OCI-LY3 (cell line): ENCODE data around the gene HNRNPF.

ENCODE experiments used
- H2AFZ ChIP-seq: fragments of 200-600, 300-600 bp; shearing (Covaris generic); 2 replicates; pipeline ENCODE4 v1.6.0; 2014; ENCODE audit warnings: antibody characterized with exemption, low read depth, low read length
- H3K27ac ChIP-seq: fragments of 200-600, 300-600 bp; sonication (generic); 2 replicates; pipeline ENCODE4 v1.5.1; 2014; ENCODE audit warnings: mild to moderate bottlenecking, low read length, moderate library complexity, mixed read lengths
- H3K27me3 ChIP-seq: fragments of 200-600, 300-600 bp; sonication (generic); 2 replicates; pipeline ENCODE4 v1.6.1; 2014; ENCODE audit warnings: low read depth, low read length, mixed read lengths
- H3K36me3 ChIP-seq: fragments of 200-600, 300-600 bp; sonication (generic); replicated peaks from 2 replicates; pipeline ENCODE3; 2014; ENCODE audit warnings: low read depth, low read length, mixed read lengths
- H3K4me1 ChIP-seq: fragments of 300-600, 200-600 bp; sonication (generic); 2 replicates; pipeline ENCODE4 v1.6.1; 2014; ENCODE audit warnings: low read length, mixed read lengths
- H3K4me2 ChIP-seq: fragments of 200-600, 300-600 bp; sonication (generic); 2 replicates; pipeline ENCODE4 v1.6.1; 2014; ENCODE audit warnings: low read length, mixed read lengths
- H3K4me3 ChIP-seq: fragments of 300-600, 200-600 bp; sonication (generic); 2 replicates; pipeline ENCODE4 v1.5.1; 2014; ENCODE audit warnings: antibody characterized with exemption, mild to moderate bottlenecking, low read length, moderate library complexity
- H3K79me2 ChIP-seq: fragments of 300-600, 200-600 bp; shearing (Covaris generic); 2 replicates; pipeline ENCODE4 v1.6.1; 2014; ENCODE audit warnings: mild to moderate bottlenecking, low read length, mixed read lengths
- H3K9ac ChIP-seq: fragments of 300-600, 200-600 bp; shearing (Covaris generic); 2 replicates; pipeline ENCODE4 v1.6.0; 2014; ENCODE audit warnings: mild to moderate bottlenecking, low read length, moderate library complexity
- H3K9me3 ChIP-seq: fragments of 200-600, 300-600 bp; shearing (Covaris generic); 2 replicates; pipeline ENCODE4 v1.6.1; 2014; ENCODE audit warnings: low read length, mixed read lengths; ENCODE audit not compliant: insufficient read depth
- H4K20me1 ChIP-seq: fragments of 200-600, 300-600 bp; sonication (generic); 2 replicates; pipeline ENCODE4 v1.6.1; 2016; ENCODE audit warnings: low read length, mixed read lengths; ENCODE audit not compliant: insufficient read depth
- EZH2phosphoT487 ChIP-seq: fragments of 200-600 bp; shearing (Covaris generic); IDR thresholded peaks from 2 replicates; pipeline ENCODE4 v1.6.1; 2018; ENCODE audit warnings: antibody characterized with exemption, mixed run types, low read depth
- TF ChIP-seq, protein P1 (sequence below): fragments of 200-600, 300-600 bp; sonication (generic); IDR thresholded peaks from 2 replicates; pipeline ENCODE4 v1.5.1; 2014; ENCODE audit warnings: antibody characterized with exemption, low read length, low read depth

HNRNPF gene

DNA sequence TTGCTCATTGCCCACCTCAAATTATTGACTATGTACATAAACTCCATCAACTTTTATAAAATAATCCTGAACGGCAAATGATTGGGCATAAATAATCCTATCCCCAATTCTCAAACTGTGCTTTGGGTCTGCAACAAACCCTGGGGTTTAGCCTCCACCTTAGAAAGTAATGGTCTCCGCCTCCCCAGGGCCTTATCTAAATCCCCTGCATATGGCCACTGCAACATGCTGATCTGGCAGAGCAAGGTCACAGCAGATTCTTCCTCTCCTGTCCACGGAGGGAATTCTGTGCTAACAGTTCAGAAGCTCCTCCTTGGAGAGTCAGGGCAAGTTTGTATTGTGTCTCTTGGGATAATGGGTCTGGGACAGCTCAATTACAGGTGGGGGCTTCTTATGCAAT, 19.1 kb downstream of the HNRNPF start:
- no peak for TF ChIP-seq EZH2phosphoT487
- TF ChIP-seq, protein P1, sequence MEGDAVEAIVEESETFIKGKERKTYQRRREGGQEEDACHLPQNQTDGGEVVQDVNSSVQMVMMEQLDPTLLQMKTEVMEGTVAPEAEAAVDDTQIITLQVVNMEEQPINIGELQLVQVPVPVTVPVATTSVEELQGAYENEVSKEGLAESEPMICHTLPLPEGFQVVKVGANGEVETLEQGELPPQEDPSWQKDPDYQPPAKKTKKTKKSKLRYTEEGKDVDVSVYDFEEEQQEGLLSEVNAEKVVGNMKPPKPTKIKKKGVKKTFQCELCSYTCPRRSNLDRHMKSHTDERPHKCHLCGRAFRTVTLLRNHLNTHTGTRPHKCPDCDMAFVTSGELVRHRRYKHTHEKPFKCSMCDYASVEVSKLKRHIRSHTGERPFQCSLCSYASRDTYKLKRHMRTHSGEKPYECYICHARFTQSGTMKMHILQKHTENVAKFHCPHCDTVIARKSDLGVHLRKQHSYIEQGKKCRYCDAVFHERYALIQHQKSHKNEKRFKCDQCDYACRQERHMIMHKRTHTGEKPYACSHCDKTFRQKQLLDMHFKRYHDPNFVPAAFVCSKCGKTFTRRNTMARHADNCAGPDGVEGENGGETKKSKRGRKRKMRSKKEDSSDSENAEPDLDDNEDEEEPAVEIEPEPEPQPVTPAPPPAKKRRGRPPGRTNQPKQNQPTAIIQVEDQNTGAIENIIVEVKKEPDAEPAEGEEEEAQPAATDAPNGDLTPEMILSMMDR: no peak
- Histone ChIP-seq H3K4me2 (no peak overlapping the region), H3K79me2 (peaks cover 69% of the 10 kb centered on the region)

DNA sequence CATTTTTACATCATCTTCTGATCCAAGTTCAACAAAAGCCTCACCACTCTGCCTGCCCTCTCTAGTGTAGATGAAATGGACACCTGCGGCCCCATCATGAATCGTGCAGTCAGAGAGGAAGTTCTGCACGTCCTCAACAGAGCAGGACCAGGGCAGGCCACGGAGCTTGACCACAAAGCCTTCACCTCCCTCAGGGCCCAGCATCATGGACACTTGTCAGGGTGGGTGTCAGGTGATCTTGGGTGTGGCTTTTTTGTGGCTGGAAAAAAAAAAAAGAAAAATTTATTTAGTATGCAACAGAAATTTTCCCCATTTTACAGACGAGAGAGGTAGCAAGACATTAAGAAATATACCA, 21.3 kb downstream of the HNRNPF start:
- TF ChIP-seq EZH2phosphoT487: no peak
- TF ChIP-seq, protein P1: no peak
- Histone ChIP-seq H3K36me3 (peaks cover 54% of the 10 kb centered on the region), H3K4me2 (no peak overlapping the region), H3K27me3 (no peaks in the 10 kb centered on the region), H3K27ac (no peak overlapping the region), H2AFZ (no peak overlapping the region), H4K20me1 (peaks cover 64% of the 10 kb centered on the region), H3K9ac (no peak overlapping the region), H3K79me2 (peaks cover 47% of the 10 kb centered on the region), H3K4me1 (no peaks in the 10 kb centered on the region), H3K4me3 (no peak overlapping the region), H3K9me3 (no peaks in the 10 kb centered on the region)

More for the DNA sequence above, 19.1 kb downstream of the HNRNPF start:
- H2AFZ ChIP-seq: no peak overlapping the region
- H3K27me3 ChIP-seq: no peaks in the 10 kb centered on the region
- H3K9ac ChIP-seq: no peak overlapping the region
- H3K4me3 ChIP-seq: no peak overlapping the region
- peaks cover 10% of the 10 kb centered on the region for H3K4me1 ChIP-seq
- no peak overlapping the region for H3K27ac ChIP-seq
- peaks cover 78% of the 10 kb centered on the region for H4K20me1 ChIP-seq
- H3K36me3 ChIP-seq: peaks cover 72% of the 10 kb centered on the region
- no peaks in the 10 kb centered on the region for H3K9me3 ChIP-seq

DNA sequence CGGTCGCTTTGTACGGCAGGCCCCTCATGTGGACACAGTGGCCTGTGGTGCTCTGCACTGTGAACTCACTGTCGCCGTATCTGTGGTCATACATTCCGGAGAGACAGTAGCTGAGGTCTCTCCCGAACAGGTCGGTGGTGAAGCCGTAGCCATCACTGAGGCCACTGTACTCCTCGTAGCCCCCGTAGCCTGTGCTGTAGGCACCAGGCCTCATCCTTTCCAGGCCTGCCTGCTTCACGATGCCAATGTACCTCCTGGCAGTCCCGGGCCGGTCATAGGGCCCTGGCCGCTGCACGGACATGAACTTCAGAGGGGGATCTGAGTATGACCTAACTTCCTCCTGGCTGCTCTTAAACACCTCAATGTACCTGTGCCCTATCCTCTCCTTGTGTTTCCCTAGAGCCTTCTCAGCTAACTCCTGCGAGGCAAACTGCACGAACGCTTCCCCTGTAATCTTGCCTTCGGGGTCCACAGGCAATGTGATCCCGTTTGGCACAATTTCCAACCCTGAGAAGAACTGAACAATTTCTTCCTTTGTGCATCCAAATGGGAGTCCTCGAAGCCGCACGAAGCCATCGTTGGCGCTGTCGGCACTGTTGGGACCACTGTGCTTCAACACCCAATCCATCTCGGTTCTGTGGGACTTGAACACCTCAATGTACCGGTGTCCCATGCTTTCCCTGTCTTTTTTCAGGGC, 21.9 kb downstream of the HNRNPF start:
- Histone ChIP-seq H3K4me3 (no peak overlapping the region), H3K36me3 (peaks cover 51% of the 10 kb centered on the region), H4K20me1 (peaks cover 61% of the 10 kb centered on the region), H3K4me1 (no peaks in the 10 kb centered on the region), H3K27ac (no peak overlapping the region), H3K9ac (no peak overlapping the region), H3K9me3 (no peaks in the 10 kb centered on the region), H2AFZ (no peak overlapping the region), H3K4me2 (no peak overlapping the region), H3K79me2 (peaks cover 42% of the 10 kb centered on the region), H3K27me3 (no peaks in the 10 kb centered on the region)
- TF ChIP-seq, protein P1: no peak
- no peak for TF ChIP-seq EZH2phosphoT487

DNA sequence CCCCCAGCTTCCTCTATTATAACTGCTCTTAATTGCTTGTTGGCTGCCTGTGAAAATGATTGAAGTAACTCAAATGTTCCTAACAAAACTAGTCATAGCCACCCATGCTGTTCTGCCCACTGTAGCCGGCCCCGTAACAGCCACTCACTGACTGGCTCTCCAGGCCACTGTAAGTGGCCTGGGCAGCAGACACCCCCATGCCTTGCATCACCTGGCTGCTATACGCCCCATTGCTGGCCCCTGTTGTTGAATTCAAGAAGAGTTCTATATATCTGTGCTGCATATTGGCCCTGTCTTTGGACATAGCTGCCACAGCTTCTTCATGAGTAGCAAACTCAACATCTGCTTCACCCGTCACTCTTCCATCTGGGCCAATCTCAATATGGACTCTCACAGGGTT, 22.4 kb downstream of the HNRNPF start:
- Histone ChIP-seq H3K4me2 (no peak overlapping the region), H3K27ac (no peak overlapping the region), H3K79me2 (peaks cover 36% of the 10 kb centered on the region), H3K4me3 (no peak overlapping the region), H4K20me1 (peaks cover 61% of the 10 kb centered on the region), H2AFZ (no peak overlapping the region), H3K9ac (no peak overlapping the region), H3K9me3 (no peaks in the 10 kb centered on the region), H3K4me1 (no peaks in the 10 kb centered on the region), H3K36me3 (peaks cover 48% of the 10 kb centered on the region), H3K27me3 (no peaks in the 10 kb centered on the region)
- TF ChIP-seq, protein P1: no peak
- TF ChIP-seq EZH2phosphoT487: no peak
